Astrocyte (in vitro differentiated cells and primary cell): Measurements from ENCODE around the gene RIT2. TPM values are rescaled to one million over a fixed set of nuclear protein-coding genes. Genes with fewer than 3 reads are reported as not detected.

Experiments
- DNase-seq: peaks from one replicate; pipeline ENCODE4 v3.0.0-alpha.2; 2010; ENCODE audit warnings: low read depth
- FAIRE-seq: peaks from 2 replicates; lab custom pipeline; 2011; peaks lifted over from hg19 to GRCh38; lab: Jason Lieb, UNC
- H2AFZ ChIP-seq: 2 replicates; pipeline ENCODE4 v1.6.0; 2012; ENCODE audit warnings: low read depth, low read length, inconsistent platforms
- H3K27ac ChIP-seq: 2 replicates; pipeline ENCODE4 v1.5.1; 2011; ENCODE audit warnings: low read depth, low read length, inconsistent platforms
- H3K27me3 ChIP-seq: 2 replicates; pipeline ENCODE4 v1.6.0; 2011; ENCODE audit warnings: low read length, inconsistent platforms; ENCODE audit not compliant: insufficient read depth
- H3K36me3 ChIP-seq: 2 replicates; pipeline ENCODE4 v1.5.1; 2011; ENCODE audit warnings: low read length, inconsistent platforms; ENCODE audit not compliant: insufficient read depth
- H3K4me1 ChIP-seq: 2 replicates; pipeline ENCODE4 v1.5.1; 2011; ENCODE audit warnings: low read length, inconsistent platforms; ENCODE audit not compliant: insufficient read depth
- H3K4me2 ChIP-seq: 2 replicates; pipeline ENCODE4 v1.6.0; 2012; ENCODE audit warnings: low read length, inconsistent platforms
- H3K4me3 ChIP-seq: 2 replicates; pipeline ENCODE4 v1.5.1; 2011; ENCODE audit warnings: low read depth, mild to moderate bottlenecking, low read length, inconsistent platforms; ENCODE audit not compliant: insufficient read depth
- H3K79me2 ChIP-seq: 2 replicates; pipeline ENCODE4 v1.6.0; 2012; ENCODE audit warnings: mild to moderate bottlenecking, low read length, inconsistent platforms; ENCODE audit not compliant: insufficient read depth
- H3K9ac ChIP-seq: 2 replicates; pipeline ENCODE4 v1.6.0; 2012; ENCODE audit warnings: mild to moderate bottlenecking, low read length, inconsistent platforms
- H3K9me3 ChIP-seq: 2 replicates; pipeline ENCODE4 v1.5.1; 2012; ENCODE audit warnings: low read depth, mild to moderate bottlenecking, low read length, inconsistent platforms; ENCODE audit not compliant: insufficient read depth
- H4K20me1 ChIP-seq: 2 replicates; pipeline ENCODE4 v1.6.0; 2012; ENCODE audit warnings: low read length, inconsistent platforms; ENCODE audit not compliant: insufficient read depth
- H3K27ac Mint-ChIP-seq: one replicate; pipeline ENCODE4 v1.8.0; 2021; ENCODE audit warnings: mild to moderate bottlenecking, mixed read lengths; ENCODE audit not compliant: unreplicated experiment
- H3K27me3 Mint-ChIP-seq: one replicate; pipeline ENCODE4 v1.8.0; 2021; ENCODE audit warnings: low read depth, mixed read lengths; ENCODE audit not compliant: unreplicated experiment
- H3K36me3 Mint-ChIP-seq: one replicate; pipeline ENCODE4 v1.8.0; 2021; ENCODE audit warnings: low read depth, mixed read lengths; ENCODE audit not compliant: unreplicated experiment
- H3K4me1 Mint-ChIP-seq: one replicate; pipeline ENCODE4 v1.8.0; 2021; ENCODE audit warnings: low read depth, mixed read lengths; ENCODE audit not compliant: unreplicated experiment
- H3K4me3 Mint-ChIP-seq: one replicate; pipeline ENCODE4 v1.8.0; 2021; ENCODE audit warnings: mild to moderate bottlenecking, moderate library complexity, mixed read lengths; ENCODE audit not compliant: unreplicated experiment
- H3K9me3 Mint-ChIP-seq: one replicate; pipeline ENCODE4 v1.8.0; 2021; ENCODE audit warnings: mild to moderate bottlenecking, mixed read lengths; ENCODE audit not compliant: unreplicated experiment
- CTCF ChIP-seq: IDR thresholded peaks from 2 replicates; pipeline ENCODE4 v1.5.1; 2011; ENCODE audit warnings: low read depth, mild to moderate bottlenecking, inconsistent platforms, low read length, moderate library complexity; ENCODE audit not compliant: insufficient read depth
- EZH2 ChIP-seq: IDR thresholded peaks from 2 replicates; pipeline ENCODE4 v1.6.1; 2012; ENCODE audit warnings: mild to moderate bottlenecking, low read length, inconsistent platforms; ENCODE audit not compliant: insufficient read depth
- total RNA-seq: library from RNA; stranded (reverse); gene quantifications from 2 replicates; pipeline ENCODE4 v1.2.1, GENCODE V29; 2021

RIT2 gene
- total RNA-seq, 1 donor from 2014 or later, result not detected

- Histone ChIP-seq H3K4me3 (no peak overlapping the region), H3K27ac (no peak overlapping the region), H3K9ac (no peak overlapping the region), H3K4me1 (no peaks in the 10 kb centered on the region), H4K20me1 (no peaks in the 10 kb centered on the region), H2AFZ (no peak overlapping the region), H3K79me2 (no peaks in the 10 kb centered on the region), H3K4me2 (no peak overlapping the region), H3K9me3 (no peaks in the 10 kb centered on the region), H3K36me3 (no peaks in the 10 kb centered on the region), H3K27me3 (no peaks in the 10 kb centered on the region)
- FAIRE-seq (no peak), DNase-seq (no peak)
- H3K9me3 Mint-ChIP-seq, result no peaks in the 10 kb centered on the region
- no peaks in the 10 kb centered on the region for H3K4me1 Mint-ChIP-seq
- no peaks in the 10 kb centered on the region for H3K36me3 Mint-ChIP-seq
- H3K4me3 Mint-ChIP-seq, result no peak overlapping the region
- H3K27me3 Mint-ChIP-seq, result no peaks in the 10 kb centered on the region
- no peak for TF ChIP-seq EZH2
- TF ChIP-seq CTCF, result no peak
- no peak overlapping the region for H3K27ac Mint-ChIP-seq
These were observed 157.1 kb downstream of the RIT2 start for GRCh38 chr18:42958353-42958752.

- Mint-ChIP-seq H3K27me3 (no peaks in the 10 kb centered on the region), H3K9me3 (no peaks in the 10 kb centered on the region), H3K27ac (no peak overlapping the region), H3K4me1 (no peaks in the 10 kb centered on the region), H3K4me3 (no peak overlapping the region), H3K36me3 (no peaks in the 10 kb centered on the region)
- Histone ChIP-seq H3K27me3 (no peaks in the 10 kb centered on the region), H3K4me3 (no peak overlapping the region), H3K4me1 (no peaks in the 10 kb centered on the region), H3K27ac (no peak overlapping the region), H3K36me3 (no peaks in the 10 kb centered on the region), H3K9ac (no peak overlapping the region), H3K4me2 (no peak overlapping the region), H3K9me3 (no peaks in the 10 kb centered on the region), H4K20me1 (no peaks in the 10 kb centered on the region), H2AFZ (no peak overlapping the region), H3K79me2 (no peaks in the 10 kb centered on the region)
- FAIRE-seq, result no peak
- DNase-seq, result no peak
- no peak for TF ChIP-seq CTCF
- TF ChIP-seq EZH2, result no peak
These were observed 159.2 kb downstream of the RIT2 start for GRCh38 chr18:42956287-42956686.

- no peak for FAIRE-seq
- Histone ChIP-seq H2AFZ (no peak overlapping the region), H3K79me2 (no peaks in the 10 kb centered on the region), H3K4me2 (no peak overlapping the region), H3K4me1 (no peaks in the 10 kb centered on the region), H3K9ac (no peak overlapping the region), H3K27me3 (no peaks in the 10 kb centered on the region), H4K20me1 (no peaks in the 10 kb centered on the region), H3K9me3 (no peaks in the 10 kb centered on the region), H3K36me3 (no peaks in the 10 kb centered on the region), H3K4me3 (no peak overlapping the region), H3K27ac (no peak overlapping the region)
- Mint-ChIP-seq H3K4me1 (no peaks in the 10 kb centered on the region), H3K4me3 (no peak overlapping the region), H3K36me3 (no peaks in the 10 kb centered on the region), H3K27me3 (no peaks in the 10 kb centered on the region), H3K27ac (no peak overlapping the region), H3K9me3 (no peaks in the 10 kb centered on the region)
- no peak for TF ChIP-seq EZH2
- TF ChIP-seq CTCF, result no peak
- DNase-seq, result no peak
These were observed 160.6 kb downstream of the RIT2 start for GRCh38 chr18:42954887-42955286.
